ENCODE results near the gene TNFSF8. TPM values are rescaled to one million over a fixed set of nuclear protein-coding genes. Genes with fewer than 3 reads are reported as not detected.

Gene TNFSF8, protein sequence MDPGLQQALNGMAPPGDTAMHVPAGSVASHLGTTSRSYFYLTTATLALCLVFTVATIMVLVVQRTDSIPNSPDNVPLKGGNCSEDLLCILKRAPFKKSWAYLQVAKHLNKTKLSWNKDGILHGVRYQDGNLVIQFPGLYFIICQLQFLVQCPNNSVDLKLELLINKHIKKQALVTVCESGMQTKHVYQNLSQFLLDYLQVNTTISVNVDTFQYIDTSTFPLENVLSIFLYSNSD
- not detected in 3 replicates for total RNA-seq
- long read RNA-seq, result 0 reads

DNA sequence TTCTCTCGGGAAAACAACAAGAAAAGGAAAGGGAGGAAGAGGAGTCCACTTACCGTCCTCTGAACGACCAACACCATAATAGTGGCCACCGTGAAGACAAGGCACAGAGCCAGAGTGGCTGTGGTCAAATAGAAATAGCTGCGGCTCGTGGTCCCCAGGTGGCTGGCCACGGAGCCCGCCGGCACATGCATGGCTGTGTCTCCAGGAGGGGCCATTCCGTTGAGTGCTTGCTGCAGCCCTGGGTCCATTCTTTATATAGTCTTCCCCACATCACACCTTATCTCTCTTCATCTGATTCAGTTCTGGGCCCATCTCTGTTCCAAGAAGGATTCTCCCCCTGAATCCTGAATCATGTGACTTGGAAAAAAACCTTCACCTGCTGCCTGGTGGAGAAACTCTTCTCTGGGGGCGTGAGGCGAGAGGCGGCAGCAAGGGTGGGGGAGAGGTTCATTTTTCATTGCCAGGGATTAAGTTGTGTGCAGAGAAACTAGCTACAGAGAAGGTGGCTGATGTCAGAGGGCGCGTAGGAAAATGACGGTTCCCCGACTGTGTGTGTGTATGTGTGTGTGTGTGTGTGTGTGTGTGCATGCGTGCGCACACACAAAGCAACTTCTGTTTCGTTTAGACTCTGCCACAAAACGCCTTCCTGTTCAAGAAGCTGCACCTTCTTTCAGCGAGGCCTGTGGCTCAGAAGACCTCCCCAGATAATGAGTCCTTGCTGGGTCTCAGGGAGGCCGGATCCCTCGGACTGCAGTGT is at the start of gene TNFSF8:
TNFSF8 (minus strand) TSS at position 536 of the 757 bp plus-strand sequence; CDS start at position 248, 288 bp downstream.
- TF ChIP-seq, protein P1, sequence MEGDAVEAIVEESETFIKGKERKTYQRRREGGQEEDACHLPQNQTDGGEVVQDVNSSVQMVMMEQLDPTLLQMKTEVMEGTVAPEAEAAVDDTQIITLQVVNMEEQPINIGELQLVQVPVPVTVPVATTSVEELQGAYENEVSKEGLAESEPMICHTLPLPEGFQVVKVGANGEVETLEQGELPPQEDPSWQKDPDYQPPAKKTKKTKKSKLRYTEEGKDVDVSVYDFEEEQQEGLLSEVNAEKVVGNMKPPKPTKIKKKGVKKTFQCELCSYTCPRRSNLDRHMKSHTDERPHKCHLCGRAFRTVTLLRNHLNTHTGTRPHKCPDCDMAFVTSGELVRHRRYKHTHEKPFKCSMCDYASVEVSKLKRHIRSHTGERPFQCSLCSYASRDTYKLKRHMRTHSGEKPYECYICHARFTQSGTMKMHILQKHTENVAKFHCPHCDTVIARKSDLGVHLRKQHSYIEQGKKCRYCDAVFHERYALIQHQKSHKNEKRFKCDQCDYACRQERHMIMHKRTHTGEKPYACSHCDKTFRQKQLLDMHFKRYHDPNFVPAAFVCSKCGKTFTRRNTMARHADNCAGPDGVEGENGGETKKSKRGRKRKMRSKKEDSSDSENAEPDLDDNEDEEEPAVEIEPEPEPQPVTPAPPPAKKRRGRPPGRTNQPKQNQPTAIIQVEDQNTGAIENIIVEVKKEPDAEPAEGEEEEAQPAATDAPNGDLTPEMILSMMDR (IDR thresholded peaks at IDR 0.05), result no peak
- H3K36me3 Mint-ChIP-seq (ENCODE audit: low read depth), result no peaks in the 10 kb centered on the region
- no peaks in the 10 kb centered on the region for H3K9me3 Mint-ChIP-seq (ENCODE audit: low read depth)
- H3K27ac Mint-ChIP-seq (ENCODE audit: unreplicated experiment), result no peak within 1 kb of the TSS
- no peaks in the 10 kb centered on the region for H3K4me1 Mint-ChIP-seq (ENCODE audit: low read depth)
- no peak within 1 kb of the TSS for H3K4me3 Mint-ChIP-seq (ENCODE audit: unreplicated experiment)
- H3K27me3 Mint-ChIP-seq (ENCODE audit: low read depth), result peaks cover 60% of the 10 kb centered on the region
- DNase-seq (ENCODE audit: low spot score), result no peak

DNA sequence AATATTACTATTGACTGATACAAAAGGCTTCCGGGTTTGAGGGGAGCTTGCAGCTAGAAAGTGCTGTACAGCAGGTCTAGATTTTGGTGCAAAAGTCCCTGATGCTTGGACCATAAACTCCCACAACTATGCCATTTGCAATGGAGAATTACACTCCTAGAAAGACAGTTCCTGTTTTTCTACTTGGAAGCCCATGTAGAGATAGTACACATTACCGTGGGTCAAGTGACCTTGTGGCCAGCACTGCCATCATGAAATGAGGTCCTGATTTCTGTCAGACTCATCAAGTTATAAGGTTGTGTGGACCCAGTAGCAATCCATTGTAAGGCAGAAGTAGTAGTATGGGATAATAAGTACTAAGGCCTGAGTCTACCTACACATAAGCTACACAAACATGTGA is 42.8 kb upstream of the TNFSF8 start:
- Mint-ChIP-seq H3K9me3 (ENCODE audit: low read depth) (peaks cover 4% of the 10 kb centered on the region), H3K27ac (ENCODE audit: unreplicated experiment) (no peak overlapping the region), H3K4me1 (ENCODE audit: low read depth) (no peaks in the 10 kb centered on the region), H3K27me3 (ENCODE audit: low read depth) (peaks cover 23% of the 10 kb centered on the region), H3K4me3 (ENCODE audit: unreplicated experiment) (no peak overlapping the region), H3K36me3 (ENCODE audit: low read depth) (peaks cover 3% of the 10 kb centered on the region)
- DNase-seq (ENCODE audit: low spot score), result no peak
- TF ChIP-seq, protein P1 (IDR thresholded peaks at IDR 0.05), result no peak

DNA sequence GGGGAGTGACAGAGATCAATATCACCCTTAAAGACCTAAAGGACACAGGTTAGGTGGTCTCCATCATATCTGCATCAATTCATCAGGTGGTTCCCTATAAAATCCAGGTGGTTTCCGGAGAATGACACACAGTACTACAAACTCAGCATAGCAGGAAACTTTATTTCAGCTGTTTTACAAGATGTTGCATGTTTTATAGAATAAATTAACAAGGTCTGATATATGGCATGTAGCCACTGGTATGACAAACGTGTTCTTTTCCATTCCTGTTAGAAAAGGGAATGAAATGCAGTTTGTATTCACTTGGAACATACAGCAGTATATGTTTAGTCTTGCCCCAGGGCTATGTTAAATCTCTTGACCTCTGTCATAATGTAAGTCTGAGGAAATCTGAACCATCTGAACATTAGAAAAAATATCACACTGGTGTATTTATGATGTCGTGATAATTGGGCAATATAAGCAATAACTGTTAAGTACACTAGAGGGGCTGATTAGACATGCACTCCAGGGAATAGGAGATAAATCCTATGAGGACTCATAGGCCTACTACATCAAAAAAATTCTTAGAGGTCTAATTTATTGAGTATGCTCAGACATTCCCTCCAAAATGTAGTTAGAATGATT is 42.2 kb upstream of the TNFSF8 start:
- TF ChIP-seq, protein P1 (IDR thresholded peaks at IDR 0.05), result no peak
- no peak overlapping the region for H3K4me3 Mint-ChIP-seq (ENCODE audit: unreplicated experiment)
- peaks cover 21% of the 10 kb centered on the region for H3K27me3 Mint-ChIP-seq (ENCODE audit: low read depth)
- DNase-seq (ENCODE audit: low spot score), result no peak
- no peak overlapping the region for H3K27ac Mint-ChIP-seq (ENCODE audit: unreplicated experiment)
- peaks cover 4% of the 10 kb centered on the region for H3K9me3 Mint-ChIP-seq (ENCODE audit: low read depth)
- H3K4me1 Mint-ChIP-seq (ENCODE audit: low read depth), result no peaks in the 10 kb centered on the region
- peaks cover 3% of the 10 kb centered on the region for H3K36me3 Mint-ChIP-seq (ENCODE audit: low read depth)

DNA sequence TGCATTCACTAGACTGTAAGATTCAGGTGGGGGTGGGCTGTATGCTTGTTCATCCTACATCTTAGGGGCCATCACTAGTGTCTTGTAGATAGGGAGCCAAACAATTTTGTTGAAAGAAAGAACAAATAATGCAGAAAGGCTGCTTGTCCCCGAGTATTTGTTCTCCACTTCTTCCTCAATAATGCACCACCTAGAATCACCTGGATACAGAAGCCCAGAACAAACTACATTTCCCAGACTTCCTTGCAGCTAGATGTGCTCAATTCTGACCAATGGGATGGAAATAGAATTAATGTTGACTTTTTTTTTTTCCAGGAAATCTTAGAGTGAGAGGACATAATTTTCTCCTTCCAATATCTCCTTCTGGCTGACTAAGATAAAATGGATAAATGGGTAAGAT is 38.9 kb upstream of the TNFSF8 start:
- TF ChIP-seq, protein P1 (IDR thresholded peaks at IDR 0.05), result no peak
- Mint-ChIP-seq H3K4me3 (ENCODE audit: unreplicated experiment) (no peak overlapping the region), H3K4me1 (ENCODE audit: low read depth) (no peaks in the 10 kb centered on the region), H3K9me3 (ENCODE audit: low read depth) (peaks cover 12% of the 10 kb centered on the region), H3K27me3 (ENCODE audit: low read depth) (peaks cover 21% of the 10 kb centered on the region), H3K36me3 (ENCODE audit: low read depth) (no peaks in the 10 kb centered on the region), H3K27ac (ENCODE audit: unreplicated experiment) (no peak overlapping the region)
- no peak for DNase-seq (ENCODE audit: low spot score)

DNA sequence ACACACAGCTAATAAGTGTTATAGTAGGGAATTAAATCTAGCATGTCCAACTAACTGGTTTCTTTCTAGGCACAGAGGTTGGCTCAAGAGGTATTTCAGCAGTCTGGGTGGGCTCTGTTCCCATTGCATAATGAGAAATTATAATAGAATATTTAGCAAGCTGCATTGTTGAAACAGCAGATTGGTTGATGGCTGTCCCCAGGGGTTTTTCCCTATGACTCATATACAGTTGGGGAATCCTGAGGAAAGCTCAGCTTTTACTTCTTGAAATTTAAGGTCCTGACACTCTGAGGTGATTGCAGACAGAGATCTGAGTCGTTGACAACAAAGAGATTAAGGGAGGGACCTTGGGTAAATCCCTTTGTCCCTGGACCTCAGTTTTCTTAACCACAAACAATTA is 38.3 kb upstream of the TNFSF8 start:
- no peak for DNase-seq (ENCODE audit: low spot score)
- H3K27ac Mint-ChIP-seq (ENCODE audit: unreplicated experiment), result no peak overlapping the region
- TF ChIP-seq, protein P1 (IDR thresholded peaks at IDR 0.05), result no peak
- H3K27me3 Mint-ChIP-seq (ENCODE audit: low read depth), result peaks cover 17% of the 10 kb centered on the region
- no peaks in the 10 kb centered on the region for H3K36me3 Mint-ChIP-seq (ENCODE audit: low read depth)
- no peak overlapping the region for H3K4me3 Mint-ChIP-seq (ENCODE audit: unreplicated experiment)
- H3K9me3 Mint-ChIP-seq (ENCODE audit: low read depth), result peaks cover 14% of the 10 kb centered on the region
- no peaks in the 10 kb centered on the region for H3K4me1 Mint-ChIP-seq (ENCODE audit: low read depth)

Data from chondrocyte (in vitro differentiated cells).